ENCODE results near the gene FREM1.

FREM1 gene

GRCh38 chr9:14813336-14814248 is 96.6 kb downstream of the FREM1 start:
- FAIRE-seq = no peak

- FAIRE-seq = no peak
These were observed 97.4 kb downstream of the FREM1 start for GRCh38 chr9:14812806-14813205.

- no peak for FAIRE-seq
These were observed 98.4 kb downstream of the FREM1 start for GRCh38 chr9:14811844-14812243.

- FAIRE-seq = no peak
These were observed 103.2 kb downstream of the FREM1 start for GRCh38 chr9:14806941-14807520.

- FAIRE-seq = no peak
These were observed 111.2 kb downstream of the FREM1 start for GRCh38 chr9:14799030-14799429.

- FAIRE-seq = no peak
These were observed 112.8 kb downstream of the FREM1 start for GRCh38 chr9:14797435-14797834.

GRCh38 chr9:14793389-14793788 is 116.8 kb downstream of the FREM1 start:
- no peak for FAIRE-seq

- no peak for FAIRE-seq
These were observed 119.6 kb downstream of the FREM1 start for GRCh38 chr9:14790628-14791027.

- no peak for FAIRE-seq
These were observed 121.4 kb downstream of the FREM1 start for GRCh38 chr9:14788846-14789245.

GRCh38 chr9:14783358-14783757 is 126.9 kb downstream of the FREM1 start:
- no peak for FAIRE-seq

GRCh38 chr9:14782286-14783051 is 127.8 kb downstream of the FREM1 start:
- FAIRE-seq = no peak

- FAIRE-seq = no peak
These were observed 129.5 kb downstream of the FREM1 start for GRCh38 chr9:14780693-14781092.

GRCh38 chr9:14780251-14780650 is 130.0 kb downstream of the FREM1 start:
- FAIRE-seq = no peak

GRCh38 chr9:14779566-14780022 is 130.6 kb downstream of the FREM1 start:
- FAIRE-seq = no peak

- no peak for FAIRE-seq
These were observed 131.7 kb downstream of the FREM1 start for GRCh38 chr9:14778565-14778964.

GRCh38 chr9:14775917-14776316 is 134.3 kb downstream of the FREM1 start:
- FAIRE-seq = no peak

GRCh38 chr9:14770592-14770991 is 139.6 kb downstream of the FREM1 start:
- no peak for FAIRE-seq

GRCh38 chr9:14769230-14769571 is 141.0 kb downstream of the FREM1 start:
- peak; percentile 88 for FAIRE-seq

GRCh38 chr9:14768405-14769229 is 141.6 kb downstream of the FREM1 start:
- FAIRE-seq = peak; percentile 94

GRCh38 chr9:14766299-14766698 is 143.9 kb downstream of the FREM1 start:
- FAIRE-seq = no peak

- FAIRE-seq = no peak
These were observed 148.6 kb downstream of the FREM1 start for GRCh38 chr9:14761584-14761983.

- no peak for FAIRE-seq
These were observed 150.2 kb downstream of the FREM1 start for GRCh38 chr9:14760060-14760459.

- no peak for FAIRE-seq
These were observed 153.9 kb downstream of the FREM1 start for GRCh38 chr9:14756291-14756690.
